Measurements from ENCODE around the gene ADGRG7.

ADGRG7 gene

GRCh38 chr3:100603469-100603868 lies 5.9 kb upstream of the ADGRG7 start:
- Histone ChIP-seq H3K4me2 (ENCODE audit: low read length) (no peak overlapping the region), H4K5ac (ENCODE audit: low read length) (no peak overlapping the region), H3K79me2 (ENCODE audit: control insufficient read depth, insufficient read depth, low read length) (no peaks in the 10 kb centered on the region), H2AK5ac (ENCODE audit: low read length) (no peak overlapping the region), H2BK15ac (replicated peaks; ENCODE audit: low read depth) (peak overlapping the region; percentile 60), H3K36me3 (ENCODE audit: control insufficient read depth, insufficient read depth, low read length) (no peaks in the 10 kb centered on the region), H3K9ac (ENCODE audit: low read length) (no peak overlapping the region), H2BK120ac (ENCODE audit: low read depth, low read length) (peak overlapping the region; percentile 36), H3K4me1 (ENCODE audit: control insufficient read depth, low read depth, low read length) (no peaks in the 10 kb centered on the region), H3K4ac (ENCODE audit: low read depth, low read length) (no peak overlapping the region), H2BK5ac (ENCODE audit: low read length) (no peak overlapping the region), H3K18ac (ENCODE audit: low read length) (peak overlapping the region; percentile 47), H3K4me3 (ENCODE audit: low read length) (no peak overlapping the region), H3K27me3 (ENCODE audit: insufficient read depth, low read length, poor library complexity) (no peaks in the 10 kb centered on the region), H3K79me1 (ENCODE audit: low read length) (no peaks in the 10 kb centered on the region), H3K56ac (ENCODE audit: low read length) (peak overlapping the region; percentile 43), H3K23ac (ENCODE audit: low read length) (no peak overlapping the region), H4K8ac (ENCODE audit: low read depth, low read length) (no peak overlapping the region), H3K27ac (ENCODE audit: low read depth, low read length) (peak overlapping the region; percentile 17)
- DNase-seq: peak; percentile 80
- WGBS (ENCODE audit: extremely low coverage, insufficient coverage, low lambda C conversion rate): no CpG with 5 or more reads among the region's 5 CpGs

DNA sequence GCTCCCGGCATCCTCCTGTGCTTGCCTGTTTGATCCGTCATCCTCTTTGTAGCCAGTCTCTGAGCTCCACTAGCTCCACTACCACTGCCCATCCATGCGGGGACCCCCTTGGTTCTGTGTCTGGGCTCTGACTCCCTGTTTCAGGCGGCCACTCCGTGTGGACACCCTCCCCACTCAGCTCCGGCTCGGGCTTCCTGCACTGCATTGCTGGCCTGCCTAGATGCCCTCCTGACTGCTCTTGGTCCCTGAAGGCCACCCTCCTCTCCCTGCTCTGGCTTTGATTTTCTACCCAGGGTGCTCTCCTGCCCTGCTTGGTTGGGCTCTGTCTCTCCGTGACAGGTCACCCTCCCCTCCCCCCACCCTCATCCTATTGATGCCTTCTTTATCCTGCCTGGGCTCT lies 4.0 kb upstream of the ADGRG7 start:
- Histone ChIP-seq H3K4ac (ENCODE audit: low read depth, low read length) (no peak overlapping the region), H3K23ac (ENCODE audit: low read length) (no peak overlapping the region), H3K56ac (ENCODE audit: low read length) (peak overlapping the region; percentile 9), H3K4me1 (ENCODE audit: control insufficient read depth, low read depth, low read length) (no peaks in the 10 kb centered on the region), H3K79me2 (ENCODE audit: control insufficient read depth, insufficient read depth, low read length) (no peaks in the 10 kb centered on the region), H2AK5ac (ENCODE audit: low read length) (no peak overlapping the region), H3K18ac (ENCODE audit: low read length) (no peak overlapping the region), H4K8ac (ENCODE audit: low read depth, low read length) (no peak overlapping the region), H3K4me3 (ENCODE audit: low read length) (no peak overlapping the region), H3K36me3 (ENCODE audit: control insufficient read depth, insufficient read depth, low read length) (no peaks in the 10 kb centered on the region), H2BK15ac (replicated peaks; ENCODE audit: low read depth) (no peak overlapping the region), H3K27me3 (ENCODE audit: insufficient read depth, low read length, poor library complexity) (no peaks in the 10 kb centered on the region), H3K9ac (ENCODE audit: low read length) (no peak overlapping the region), H4K5ac (ENCODE audit: low read length) (no peak overlapping the region), H3K79me1 (ENCODE audit: low read length) (no peaks in the 10 kb centered on the region), H2BK5ac (ENCODE audit: low read length) (no peak overlapping the region), H3K27ac (ENCODE audit: low read depth, low read length) (no peak overlapping the region), H2BK120ac (ENCODE audit: low read depth, low read length) (no peak overlapping the region), H3K4me2 (ENCODE audit: low read length) (no peak overlapping the region)
- peak; percentile 52 for DNase-seq
- WGBS (ENCODE audit: extremely low coverage, insufficient coverage, low lambda C conversion rate): no CpG with 5 or more reads among the region's 8 CpGs

- Histone ChIP-seq H3K4me2 (ENCODE audit: low read length) (no peak overlapping the region), H3K27me3 (ENCODE audit: insufficient read depth, low read length, poor library complexity) (no peaks in the 10 kb centered on the region), H2BK15ac (replicated peaks; ENCODE audit: low read depth) (no peak overlapping the region), H3K79me1 (ENCODE audit: low read length) (no peaks in the 10 kb centered on the region), H3K36me3 (ENCODE audit: control insufficient read depth, insufficient read depth, low read length) (no peaks in the 10 kb centered on the region), H4K5ac (ENCODE audit: low read length) (no peak overlapping the region), H3K79me2 (ENCODE audit: control insufficient read depth, insufficient read depth, low read length) (no peaks in the 10 kb centered on the region), H3K23ac (ENCODE audit: low read length) (no peak overlapping the region), H3K56ac (ENCODE audit: low read length) (no peak overlapping the region), H3K18ac (ENCODE audit: low read length) (no peak overlapping the region), H3K27ac (ENCODE audit: low read depth, low read length) (no peak overlapping the region), H2AK5ac (ENCODE audit: low read length) (no peak overlapping the region), H3K4ac (ENCODE audit: low read depth, low read length) (no peak overlapping the region), H3K4me3 (ENCODE audit: low read length) (no peak overlapping the region), H2BK5ac (ENCODE audit: low read length) (no peak overlapping the region), H3K9ac (ENCODE audit: low read length) (no peak overlapping the region), H4K8ac (ENCODE audit: low read depth, low read length) (no peak overlapping the region), H3K4me1 (ENCODE audit: control insufficient read depth, low read depth, low read length) (no peaks in the 10 kb centered on the region), H2BK120ac (ENCODE audit: low read depth, low read length) (no peak overlapping the region)
- peak; percentile 20 for DNase-seq
Measured at GRCh38 chr3:100606894-100607512, 2.4 kb upstream of the ADGRG7 start.

- H3K56ac ChIP-seq (ENCODE audit: low read length): no peak overlapping the region
- no peak overlapping the region for H3K4me3 ChIP-seq (ENCODE audit: low read length)
- H3K23ac ChIP-seq (ENCODE audit: low read length): no peak overlapping the region
- no peaks in the 10 kb centered on the region for H3K4me1 ChIP-seq (ENCODE audit: control insufficient read depth, low read depth, low read length)
- H2BK15ac ChIP-seq (replicated peaks; ENCODE audit: low read depth): no peak overlapping the region
- H3K36me3 ChIP-seq (ENCODE audit: control insufficient read depth, insufficient read depth, low read length): no peaks in the 10 kb centered on the region
- H3K4ac ChIP-seq (ENCODE audit: low read depth, low read length): no peak overlapping the region
- H4K8ac ChIP-seq (ENCODE audit: low read depth, low read length): no peak overlapping the region
- no peak for DNase-seq
- no peak overlapping the region for H3K4me2 ChIP-seq (ENCODE audit: low read length)
- H2AK5ac ChIP-seq (ENCODE audit: low read length): no peak overlapping the region
- H2BK5ac ChIP-seq (ENCODE audit: low read length): no peak overlapping the region
- no CpG with 5 or more reads among the region's 2 CpGs for WGBS (ENCODE audit: extremely low coverage, insufficient coverage, low lambda C conversion rate)
- no peak overlapping the region for H3K27ac ChIP-seq (ENCODE audit: low read depth, low read length)
- H3K18ac ChIP-seq (ENCODE audit: low read length): no peak overlapping the region
- no peaks in the 10 kb centered on the region for H3K79me2 ChIP-seq (ENCODE audit: control insufficient read depth, insufficient read depth, low read length)
- no peak overlapping the region for H4K5ac ChIP-seq (ENCODE audit: low read length)
- H3K9ac ChIP-seq (ENCODE audit: low read length): no peak overlapping the region
- H3K27me3 ChIP-seq (ENCODE audit: insufficient read depth, low read length, poor library complexity): no peaks in the 10 kb centered on the region
- no peak overlapping the region for H2BK120ac ChIP-seq (ENCODE audit: low read depth, low read length)
- no peaks in the 10 kb centered on the region for H3K79me1 ChIP-seq (ENCODE audit: low read length)
Measured at GRCh38 chr3:100609963-100610362, 562 bp downstream of the ADGRG7 start.

DNA sequence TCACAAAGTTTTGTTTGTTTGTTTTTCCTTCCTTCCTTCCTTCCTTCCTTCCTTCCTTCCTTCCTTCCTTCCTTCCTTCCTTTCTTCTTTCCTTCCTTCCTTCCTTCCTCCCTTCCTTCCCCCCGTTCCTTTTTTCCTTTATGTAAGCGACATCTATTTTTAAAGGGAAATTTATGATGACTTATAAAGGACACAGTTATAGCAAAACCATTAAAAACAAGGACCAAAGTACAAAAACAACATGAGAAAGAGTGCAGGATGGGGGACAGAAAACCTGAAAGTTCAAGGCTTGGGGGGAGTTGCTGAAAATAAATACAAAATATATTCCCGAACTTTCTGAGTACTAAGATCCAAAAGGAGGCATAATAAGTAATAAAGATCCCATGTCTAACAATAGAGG lies 1.8 kb downstream of the ADGRG7 start:
- DNase-seq: no peak
- Histone ChIP-seq H3K4me1 (ENCODE audit: control insufficient read depth, low read depth, low read length) (no peaks in the 10 kb centered on the region), H2BK120ac (ENCODE audit: low read depth, low read length) (no peak overlapping the region), H3K36me3 (ENCODE audit: control insufficient read depth, insufficient read depth, low read length) (no peaks in the 10 kb centered on the region), H3K9ac (ENCODE audit: low read length) (no peak overlapping the region), H3K23ac (ENCODE audit: low read length) (no peak overlapping the region), H3K79me1 (ENCODE audit: low read length) (no peaks in the 10 kb centered on the region), H3K27me3 (ENCODE audit: insufficient read depth, low read length, poor library complexity) (no peaks in the 10 kb centered on the region), H2BK5ac (ENCODE audit: low read length) (no peak overlapping the region), H3K18ac (ENCODE audit: low read length) (no peak overlapping the region), H4K8ac (ENCODE audit: low read depth, low read length) (no peak overlapping the region), H2BK15ac (replicated peaks; ENCODE audit: low read depth) (no peak overlapping the region), H3K4me3 (ENCODE audit: low read length) (no peak overlapping the region), H3K56ac (ENCODE audit: low read length) (no peak overlapping the region), H3K4me2 (ENCODE audit: low read length) (no peak overlapping the region), H3K27ac (ENCODE audit: low read depth, low read length) (no peak overlapping the region), H2AK5ac (ENCODE audit: low read length) (no peak overlapping the region), H3K79me2 (ENCODE audit: control insufficient read depth, insufficient read depth, low read length) (no peaks in the 10 kb centered on the region), H4K5ac (ENCODE audit: low read length) (no peak overlapping the region), H3K4ac (ENCODE audit: low read depth, low read length) (no peak overlapping the region)
- no CpG with 5 or more reads among the region's 3 CpGs for WGBS (ENCODE audit: extremely low coverage, insufficient coverage, low lambda C conversion rate)

- Histone ChIP-seq H3K18ac (ENCODE audit: low read length) (no peak overlapping the region), H3K79me2 (ENCODE audit: control insufficient read depth, insufficient read depth, low read length) (no peaks in the 10 kb centered on the region), H3K56ac (ENCODE audit: low read length) (no peak overlapping the region), H3K79me1 (ENCODE audit: low read length) (no peaks in the 10 kb centered on the region), H4K8ac (ENCODE audit: low read depth, low read length) (no peak overlapping the region), H2BK120ac (ENCODE audit: low read depth, low read length) (no peak overlapping the region), H3K4me2 (ENCODE audit: low read length) (no peak overlapping the region), H3K4ac (ENCODE audit: low read depth, low read length) (no peak overlapping the region), H2AK5ac (ENCODE audit: low read length) (no peak overlapping the region), H3K27ac (ENCODE audit: low read depth, low read length) (no peak overlapping the region), H4K5ac (ENCODE audit: low read length) (no peak overlapping the region), H3K4me3 (ENCODE audit: low read length) (no peak overlapping the region), H3K4me1 (ENCODE audit: control insufficient read depth, low read depth, low read length) (no peaks in the 10 kb centered on the region), H3K9ac (ENCODE audit: low read length) (no peak overlapping the region), H3K27me3 (ENCODE audit: insufficient read depth, low read length, poor library complexity) (no peaks in the 10 kb centered on the region), H2BK5ac (ENCODE audit: low read length) (no peak overlapping the region), H2BK15ac (replicated peaks; ENCODE audit: low read depth) (no peak overlapping the region), H3K23ac (ENCODE audit: low read length) (no peak overlapping the region), H3K36me3 (ENCODE audit: control insufficient read depth, insufficient read depth, low read length) (no peaks in the 10 kb centered on the region)
- WGBS (ENCODE audit: extremely low coverage, insufficient coverage, low lambda C conversion rate): no CpG with 5 or more reads among the region's 4 CpGs
- DNase-seq: no peak
Measured at GRCh38 chr3:100613721-100614390, 4.5 kb downstream of the ADGRG7 start.

All from mesendoderm (in vitro differentiated cells).